ENCODE data around the gene IGF2BP2.

- TF ChIP-seq POLR2AphosphoS5 (IDR thresholded peaks at IDR 0.05) (no peak), POLR2A (IDR thresholded peaks at IDR 0.05) (no peak)
Observed at GRCh38 chr3:185764163-185764979, 60.5 kb downstream of the IGF2BP2 start.
